Occipital lobe (tissue), 2 donors: ENCODE measurements around the gene RGS6. TPM values are rescaled to one million over a fixed set of nuclear protein-coding genes. Genes with fewer than 3 reads are reported as not detected.

Experiments used
- DNase-seq: peaks from one replicate; lab custom pipeline; 2025; lab: John Stamatoyannopoulos, UW
- total RNA-seq: library from RNA; depleted of rRNA; stranded (reverse); fragments of >200 nt; gene quantifications from one replicate; pipeline ENCODE4 v1.2.3, GENCODE V29; 2014

Gene RGS6
- total RNA-seq, 1 donor from 2014 or later: 6.9 TPM

DNA sequence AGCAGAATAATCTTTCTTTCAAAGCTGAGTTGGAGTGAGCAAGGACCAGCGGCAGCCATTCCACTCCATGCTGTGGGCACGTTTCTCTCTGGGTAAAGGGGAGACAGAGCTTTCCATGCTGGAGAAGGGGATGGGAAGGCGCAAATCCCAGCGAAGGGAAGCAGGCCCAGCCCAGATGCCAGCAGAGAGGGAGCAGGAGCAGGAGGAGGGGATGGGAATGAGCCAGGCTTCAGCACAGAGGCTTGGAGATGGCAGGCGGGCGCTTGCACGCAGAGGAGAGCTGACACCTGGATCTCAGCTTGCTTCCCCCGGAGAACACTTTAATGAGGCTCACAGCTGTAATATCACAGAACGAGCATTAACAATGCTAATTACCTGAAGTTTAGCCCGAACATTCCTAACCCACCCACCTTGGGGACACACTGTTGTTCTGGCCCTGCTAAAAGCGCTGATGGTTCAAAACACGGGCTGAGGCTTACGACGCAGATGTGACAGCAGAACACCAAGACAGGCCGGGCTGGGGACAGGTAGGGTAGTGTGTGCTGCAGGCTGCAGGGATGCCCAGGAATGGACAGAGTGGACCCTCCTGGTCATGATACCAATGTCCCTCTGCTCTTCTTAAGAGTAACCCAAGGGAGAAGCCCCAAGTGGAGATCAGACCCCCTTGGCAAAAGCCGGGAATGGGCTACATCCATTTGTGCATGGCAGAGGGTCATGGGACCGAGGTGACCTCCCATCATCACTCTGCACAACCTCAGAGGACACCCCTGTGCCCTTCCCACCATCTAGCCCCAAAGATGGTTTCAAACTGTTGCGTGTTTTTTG, 673.1 kb downstream of the RGS6 start:
- DNase-seq: no peak

DNA sequence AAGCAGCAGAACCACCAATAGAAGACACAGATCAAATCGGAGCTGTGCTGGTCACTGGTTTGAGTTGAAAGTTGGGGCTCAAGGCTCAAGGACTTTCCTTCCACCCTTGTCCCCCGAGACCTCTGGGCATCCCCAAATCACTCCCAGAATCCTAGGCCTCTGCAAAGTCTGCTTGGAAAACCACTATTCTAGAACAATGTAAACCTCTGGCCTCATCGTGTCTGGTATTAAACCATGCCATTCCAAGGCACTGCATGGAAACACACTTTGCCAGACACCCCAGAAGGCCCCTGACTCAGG, 673.6 kb downstream of the RGS6 start:
- DNase-seq: no peak

DNA sequence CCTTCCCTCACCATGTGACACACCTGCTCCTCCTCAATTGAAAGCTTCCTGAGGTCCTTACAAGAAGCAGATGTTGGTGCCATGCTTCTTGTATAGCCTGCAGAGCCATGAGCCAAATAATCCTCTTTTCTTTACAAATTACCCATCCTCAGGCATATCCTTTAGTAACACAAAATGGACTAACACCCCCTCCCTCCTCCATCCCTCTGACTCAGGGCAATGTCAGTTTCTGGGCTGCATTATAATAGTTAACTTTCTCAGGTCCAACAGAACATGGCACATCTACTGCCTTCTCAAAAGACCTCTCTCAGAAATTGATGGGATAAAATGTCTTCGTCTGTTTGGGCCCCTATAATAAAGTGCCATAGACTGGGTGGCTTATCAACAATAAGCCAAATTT, 674.6 kb downstream of the RGS6 start:
- DNase-seq: no peak

DNA sequence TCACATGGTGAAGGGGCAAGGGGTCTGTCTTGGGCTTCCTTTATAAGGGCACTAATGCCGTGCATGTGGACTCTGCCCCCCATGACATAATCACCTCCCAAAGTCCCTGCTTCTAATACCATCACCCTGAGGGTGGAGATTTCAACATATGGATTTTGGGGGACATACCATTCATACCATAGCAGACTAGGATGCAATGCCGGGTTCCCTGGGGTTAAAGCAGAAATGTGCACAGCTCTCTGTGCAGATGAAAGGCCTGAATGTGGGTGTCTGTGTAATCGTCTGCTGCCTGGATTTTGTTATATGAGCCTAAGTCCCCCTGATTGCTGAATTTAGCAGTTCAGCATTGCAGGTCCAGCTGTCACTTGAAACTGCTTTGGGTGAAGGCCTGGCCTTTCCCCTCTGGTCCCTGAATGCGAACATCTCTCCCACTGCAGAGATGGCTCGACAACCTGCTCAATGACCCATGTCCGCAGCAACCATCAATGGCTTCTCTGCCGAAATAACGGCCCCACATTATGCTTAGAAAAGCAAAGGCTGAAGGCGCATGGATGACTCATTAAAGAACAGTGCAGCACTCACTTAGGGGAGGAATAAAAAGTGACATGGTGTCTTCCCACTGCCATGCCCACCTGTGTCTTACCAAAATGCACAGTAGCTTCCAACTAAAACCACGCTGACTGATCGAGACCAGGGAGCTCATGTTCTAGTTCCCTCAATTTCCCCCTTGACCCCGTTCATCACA, 675.3 kb downstream of the RGS6 start:
- DNase-seq: no peak

DNA sequence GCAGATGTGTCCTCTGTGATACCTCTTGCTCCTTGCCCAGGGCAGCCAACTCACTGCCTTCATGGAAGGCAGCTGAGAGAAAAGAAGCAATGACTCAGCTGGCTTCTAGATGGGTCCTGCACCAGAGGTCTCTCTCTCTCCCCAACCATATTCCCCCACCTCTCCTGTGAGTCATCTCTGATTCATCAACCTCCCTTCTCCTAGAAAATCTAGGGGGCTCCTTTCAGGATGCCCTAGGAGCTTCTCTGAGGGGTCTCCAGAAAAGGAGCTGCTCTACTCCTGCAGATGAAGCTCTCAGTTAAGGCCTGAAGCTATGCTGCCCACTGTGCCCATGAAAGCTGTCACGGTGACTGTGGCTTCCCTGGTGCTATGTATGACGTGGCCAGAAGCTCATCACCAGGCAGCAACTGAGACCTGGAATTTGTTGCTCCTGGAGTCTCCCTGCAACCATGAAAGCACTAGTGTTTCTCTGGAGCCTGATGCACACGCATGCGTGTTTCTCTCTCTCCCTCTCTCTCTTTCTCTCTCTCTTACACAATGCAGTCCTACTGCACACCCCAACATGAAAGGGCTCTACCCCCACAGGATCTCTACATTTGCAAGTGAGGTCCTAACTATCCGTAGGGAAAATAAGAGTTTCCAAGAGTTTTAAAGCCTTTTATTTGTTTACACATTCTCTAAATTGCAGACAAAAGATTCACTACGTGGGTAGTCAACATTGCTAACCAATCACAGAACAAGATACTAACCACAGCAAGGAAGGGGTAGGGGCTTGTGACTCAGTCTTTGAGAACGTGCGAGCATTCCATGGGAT, 676.4 kb downstream of the RGS6 start:
- peak; percentile 26 for DNase-seq

DNA sequence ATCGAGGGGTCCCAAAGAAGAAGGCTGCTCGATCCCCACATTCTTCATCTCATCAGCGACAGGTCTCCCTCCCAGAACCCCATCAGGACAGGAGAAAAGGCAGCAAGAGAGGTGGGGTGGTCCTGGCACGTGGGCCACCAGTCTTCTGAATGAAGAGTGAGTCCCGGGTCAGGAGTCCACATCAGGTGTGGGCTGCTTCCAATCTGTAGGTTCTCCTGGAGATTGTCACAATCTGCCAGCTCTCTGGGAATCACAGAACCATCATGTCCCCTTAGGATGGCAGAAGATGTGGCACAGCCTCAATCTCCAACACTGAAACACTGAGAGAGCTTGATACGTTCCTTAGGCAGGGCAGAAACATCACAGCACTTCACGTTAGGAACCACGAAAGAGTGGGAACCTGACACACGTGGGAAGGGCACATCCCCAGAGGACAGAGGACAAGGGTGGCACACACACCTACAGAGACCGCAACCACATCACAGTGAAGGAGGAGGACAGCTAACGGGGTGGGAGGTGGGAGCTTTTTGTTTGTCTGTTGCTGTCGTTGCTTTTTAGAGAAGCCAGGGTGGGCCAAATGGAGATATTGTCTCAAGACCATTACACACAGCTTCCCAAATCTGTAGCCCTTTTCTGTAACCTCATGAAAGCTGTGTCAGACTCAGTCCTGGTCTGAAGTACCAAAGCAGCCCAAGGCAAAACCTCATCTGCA, 677.1 kb downstream of the RGS6 start:
- no peak for DNase-seq

DNA sequence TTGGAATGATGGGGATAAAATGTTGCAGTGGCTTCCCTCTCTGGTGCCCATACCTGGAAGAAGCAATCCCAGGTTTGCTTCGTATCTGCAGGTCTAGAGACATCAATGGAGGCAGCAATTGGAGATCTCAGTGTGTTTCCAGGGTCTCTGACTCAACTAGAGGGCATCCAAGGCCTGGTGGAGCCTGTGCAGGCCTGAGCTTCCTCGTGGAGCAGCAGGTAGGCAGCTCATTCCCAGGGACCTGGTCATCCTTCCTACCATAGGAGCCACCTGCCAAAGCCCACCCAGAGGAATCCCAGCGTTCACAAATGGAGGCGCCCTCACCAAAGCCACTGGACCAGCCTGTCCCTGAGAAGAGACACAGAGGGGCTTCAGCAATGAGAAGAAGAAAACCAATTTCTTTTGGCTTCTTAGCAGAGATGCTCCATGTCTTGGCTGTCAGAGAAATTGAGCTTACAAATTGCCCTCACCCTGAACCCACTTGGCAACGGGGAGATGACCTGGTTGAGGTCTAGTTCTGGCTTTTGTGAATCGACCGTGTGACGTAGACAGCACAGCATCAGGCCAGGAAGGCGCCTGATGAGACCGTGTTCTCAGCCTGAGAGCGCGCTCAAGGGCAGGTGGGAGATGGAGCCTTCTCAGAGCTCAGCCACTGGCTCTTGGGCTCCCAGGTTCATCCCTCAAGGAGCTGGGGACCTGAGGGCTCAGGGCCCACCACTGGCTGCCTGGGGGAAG, 678.0 kb downstream of the RGS6 start:
- DNase-seq: no peak

DNA sequence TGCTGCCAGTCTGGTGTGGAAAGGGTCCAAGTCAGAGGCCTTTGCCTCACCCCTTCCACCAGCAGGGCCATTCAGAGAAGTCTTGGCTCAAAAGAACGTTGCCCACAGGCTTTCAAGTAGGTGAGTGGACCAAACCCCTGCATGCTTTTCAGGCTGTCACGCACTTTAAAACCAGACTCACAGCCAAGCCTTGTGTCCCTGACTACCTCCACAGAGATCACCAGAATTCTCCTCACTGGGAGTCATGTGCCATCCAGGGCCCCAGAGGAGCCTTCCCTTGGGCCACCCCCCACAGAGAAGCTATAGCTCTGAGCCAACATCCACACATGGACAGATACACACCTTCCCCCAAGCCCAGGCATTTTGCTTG, 678.6 kb downstream of the RGS6 start:
- DNase-seq: no peak

DNA sequence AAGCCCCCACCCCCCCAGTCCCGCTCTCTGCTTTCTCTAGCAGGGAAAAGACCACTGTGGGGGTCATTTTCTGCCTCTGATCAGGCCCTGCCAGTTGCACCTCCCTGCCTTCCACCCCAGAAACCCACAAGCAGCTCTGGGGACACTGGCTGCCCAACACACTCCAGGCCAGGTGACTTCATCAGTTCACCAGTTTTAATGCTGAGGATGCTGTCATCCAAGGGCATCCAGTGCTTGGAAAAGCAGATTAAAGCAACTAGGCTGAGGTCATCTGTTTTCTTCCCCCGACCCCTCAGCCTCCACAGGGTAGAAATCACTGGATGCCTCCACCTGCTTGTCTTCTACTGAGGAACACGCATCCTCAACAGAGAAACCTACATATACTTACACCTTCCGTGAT, 679.3 kb downstream of the RGS6 start:
- no peak for DNase-seq

DNA sequence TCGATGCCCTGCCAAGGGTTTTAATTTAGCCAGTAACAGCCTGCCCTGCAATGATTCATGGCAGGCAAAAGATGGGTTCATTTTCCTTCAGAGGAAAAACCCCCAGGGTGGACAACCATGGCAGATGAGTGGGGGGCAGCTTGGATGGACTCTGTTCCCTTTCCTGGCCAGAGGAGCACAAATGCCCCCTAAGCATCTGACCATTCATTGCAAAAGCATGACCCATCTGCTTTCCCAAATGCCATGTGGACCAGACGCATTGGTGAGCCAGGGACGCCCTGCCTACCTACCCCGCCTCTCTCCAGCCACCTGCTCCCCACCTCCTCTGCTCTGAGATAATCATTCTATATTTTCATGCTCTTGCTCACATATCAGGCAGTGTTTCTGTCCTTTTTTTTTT, 679.8 kb downstream of the RGS6 start:
- DNase-seq: no peak

DNA sequence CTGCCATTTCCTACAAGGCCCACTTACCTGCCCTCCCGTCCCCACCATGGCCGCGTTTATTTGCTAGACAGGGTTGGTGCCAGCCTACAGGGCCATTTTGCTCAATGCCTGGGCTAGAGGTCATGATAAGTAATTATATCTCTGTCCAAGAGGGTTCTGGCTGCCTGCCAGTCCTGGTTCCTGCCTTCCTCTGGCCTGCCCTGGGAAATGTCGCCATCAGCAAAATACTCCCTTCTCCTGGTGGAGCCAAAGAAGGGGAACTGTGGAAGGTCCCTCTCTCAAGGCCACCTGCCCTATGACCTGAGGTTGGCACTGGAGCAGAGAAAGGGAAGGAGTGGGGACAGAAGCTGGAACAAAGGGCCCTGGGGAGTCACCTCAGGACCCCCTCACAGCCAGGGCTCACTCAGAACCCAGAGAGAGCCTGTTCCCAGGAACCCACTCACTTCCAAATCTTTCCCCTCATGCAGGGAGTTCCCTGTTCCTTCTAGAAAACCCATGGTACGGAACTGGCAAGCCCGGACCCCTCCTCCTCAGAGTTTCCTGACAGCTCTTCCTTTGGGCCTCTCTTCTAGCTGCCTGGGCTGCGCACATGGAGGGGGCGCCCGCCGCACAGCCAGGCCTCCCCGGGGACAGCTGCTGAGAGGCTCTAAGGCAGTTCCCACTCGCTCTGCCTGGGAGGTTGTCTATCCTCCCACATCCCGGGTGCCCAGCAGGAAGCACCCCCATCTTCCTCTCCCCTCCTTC, 681.2 kb downstream of the RGS6 start:
- DNase-seq: no peak

DNA sequence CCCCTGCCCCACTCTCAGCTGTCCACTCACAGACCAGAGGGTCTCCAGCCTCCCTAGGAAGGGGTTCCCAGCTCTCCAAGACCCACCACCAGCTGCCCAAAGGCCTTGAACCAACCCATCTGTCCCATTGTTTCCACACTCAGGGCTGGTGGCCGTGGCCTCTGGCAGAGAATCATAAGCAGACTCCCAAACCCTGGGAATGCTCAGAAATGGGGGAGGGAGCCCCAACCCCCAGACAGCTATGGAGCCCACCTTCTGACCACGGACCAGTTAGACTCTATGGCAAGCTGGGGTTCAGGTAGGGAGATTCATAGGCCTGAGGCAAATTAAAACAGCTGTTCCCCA, 681.7 kb downstream of the RGS6 start:
- no peak for DNase-seq

DNA sequence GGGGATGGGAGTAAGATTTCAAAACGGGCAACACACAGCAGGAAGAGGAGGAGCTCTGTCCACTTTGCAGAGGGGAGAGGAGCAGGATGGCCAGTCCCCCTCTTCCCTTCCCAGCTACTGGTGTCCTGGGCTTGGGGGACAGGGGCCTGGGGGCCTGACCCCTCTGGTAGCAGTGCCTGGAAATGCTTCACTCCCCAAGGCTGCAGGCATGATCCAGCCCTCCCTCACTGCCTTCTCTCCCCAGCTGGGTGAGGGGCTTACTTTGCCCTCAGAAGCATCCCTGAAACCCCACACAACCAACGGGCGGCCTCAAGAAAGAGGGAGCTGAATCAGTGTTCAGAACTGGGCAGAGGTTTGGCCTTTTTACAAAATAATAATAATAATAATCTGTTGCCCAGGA, 682.1 kb downstream of the RGS6 start:
- no peak for DNase-seq

DNA sequence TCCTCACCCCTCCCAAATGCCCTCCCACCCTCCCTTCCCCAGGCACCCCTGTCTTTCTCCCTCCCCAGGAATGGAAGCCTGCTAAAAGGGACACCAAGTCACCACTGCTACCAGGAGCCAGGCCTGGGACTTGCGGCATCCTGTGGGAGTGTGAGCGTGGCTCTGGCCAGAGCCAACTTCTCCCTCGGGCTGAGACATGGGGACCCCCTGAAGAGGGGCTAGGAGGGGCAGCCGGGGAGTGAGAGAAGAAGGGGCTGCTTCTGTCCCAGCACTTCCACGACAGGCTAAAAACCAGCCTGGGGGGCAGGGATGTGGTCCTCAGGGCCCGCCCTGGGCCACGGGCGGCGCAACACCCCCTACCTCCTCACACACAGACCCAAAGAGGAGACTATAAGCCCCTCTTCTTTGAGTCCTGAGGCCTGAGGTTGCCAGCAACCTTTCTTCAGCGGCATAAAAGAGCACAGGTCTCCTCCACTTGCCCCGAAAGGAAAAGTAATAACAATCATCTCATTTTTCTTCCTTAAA, 682.7 kb downstream of the RGS6 start:
- DNase-seq: no peak

DNA sequence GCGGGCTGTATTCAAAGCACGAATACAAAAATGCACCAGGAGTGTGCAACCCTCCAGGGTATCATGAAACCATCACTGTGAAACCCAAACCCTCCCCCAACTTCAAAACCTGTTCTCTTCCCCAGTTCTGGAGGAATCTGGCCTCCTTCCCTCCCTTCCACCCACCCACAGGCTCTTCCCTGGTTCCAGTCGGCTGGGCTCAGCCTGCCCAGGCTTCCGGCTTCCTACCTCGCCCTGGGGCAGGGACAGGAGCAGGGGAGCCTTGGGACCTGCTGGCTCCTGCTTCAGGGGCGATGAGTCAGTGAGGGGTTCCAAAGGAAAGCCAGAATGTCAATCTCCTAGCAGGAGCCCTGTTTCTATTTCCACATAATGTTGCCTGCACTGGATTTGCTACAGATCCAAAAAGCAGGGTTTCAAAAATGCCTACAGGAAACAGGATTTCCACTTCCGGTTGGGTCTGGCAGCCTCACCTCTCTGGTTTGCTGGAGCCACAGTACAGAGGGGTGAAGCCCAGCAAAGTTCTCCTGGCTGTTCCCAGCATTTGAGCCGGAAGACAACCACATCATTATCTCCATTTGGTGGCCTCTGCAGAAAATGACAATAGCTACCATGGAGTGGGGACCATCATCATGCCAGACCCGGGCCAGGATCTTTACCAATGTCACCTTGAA, 683.4 kb downstream of the RGS6 start:
- DNase-seq: peak; percentile 39
